ENCODE data around the gene TOR4A. TPM values are rescaled to one million over a fixed set of nuclear protein-coding genes. Genes with fewer than 3 reads are reported as not detected.

Gene TOR4A
- total RNA-seq, 2 experiments from 2014 or later, result 8.1 to 8.2 TPM

DNA sequence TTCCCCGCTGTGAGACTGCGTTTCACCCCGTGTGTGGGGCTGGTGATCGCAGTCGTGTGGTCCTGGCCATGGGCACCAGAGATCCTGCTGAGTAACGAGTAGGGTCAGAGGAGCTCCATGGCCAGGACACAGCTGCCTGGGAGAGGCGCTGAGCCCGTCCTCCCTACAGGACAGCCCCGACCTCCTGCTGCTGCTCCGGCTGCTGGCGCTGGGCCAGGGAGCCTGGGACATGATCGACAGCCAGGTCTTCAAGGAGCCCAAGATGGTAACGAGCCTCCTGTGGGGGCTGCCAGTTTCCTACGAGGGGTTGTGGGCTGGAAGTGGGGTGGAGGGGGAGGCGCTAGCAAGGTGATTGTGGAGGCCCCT is 11.4 kb upstream of the TOR4A start:
- Mint-ChIP-seq H3K4me3 (no peak overlapping the region), H3K9me3 (no peaks in the 10 kb centered on the region), H3K27me3 (no peaks in the 10 kb centered on the region)

DNA sequence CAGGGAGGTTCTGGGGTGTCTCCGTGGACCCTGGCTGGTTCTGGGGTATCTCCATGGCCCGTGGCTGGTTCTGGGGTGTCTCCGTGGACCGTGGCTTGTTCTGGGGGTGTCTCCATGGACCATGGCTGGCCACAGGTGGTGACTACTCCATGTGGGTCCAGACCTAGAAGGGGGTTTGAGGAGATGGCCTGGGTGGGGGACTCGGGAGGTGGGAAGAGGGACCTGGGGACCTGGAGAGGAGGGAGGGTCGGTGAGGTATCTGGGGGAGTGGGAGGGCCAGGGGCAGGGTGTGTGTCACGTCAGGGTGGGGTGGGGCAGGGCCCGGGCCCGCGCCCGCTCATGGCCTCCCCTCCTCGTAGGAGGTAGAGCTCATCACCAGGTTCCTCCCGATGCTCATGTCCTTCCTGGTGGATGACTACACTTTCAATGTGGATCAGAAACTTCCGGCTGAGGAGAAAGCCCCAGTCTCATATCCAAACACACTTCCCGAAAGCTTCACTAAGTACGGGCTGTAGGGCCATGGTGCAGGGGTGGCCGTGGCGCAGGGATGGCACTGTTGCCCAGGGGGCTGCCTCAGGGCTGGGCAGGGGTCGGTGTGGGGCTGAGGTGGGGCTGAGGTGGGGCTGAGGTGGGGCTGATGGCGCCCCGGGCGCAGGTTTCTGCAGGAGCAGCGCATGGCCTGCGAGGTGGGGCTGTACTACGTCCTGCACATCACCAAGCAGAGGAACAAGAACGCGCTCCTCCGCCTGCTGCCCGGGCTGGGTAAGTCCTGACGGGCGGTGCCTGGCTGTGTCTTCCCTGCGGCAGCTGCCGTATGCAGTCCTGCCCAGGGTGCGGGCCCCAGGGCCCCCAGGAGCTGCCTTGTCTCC is 10.7 kb upstream of the TOR4A start:
- DNase-seq, result no peak
- POLR2A ChIA-PET, result no interaction called here
- H3K4me3 Mint-ChIP-seq, result no peak overlapping the region
- H3K4me1 Mint-ChIP-seq, result peaks cover 12% of the 10 kb centered on the region
- no peak for ATAC-seq (ENCODE audit: low read depth)
- no peaks in the 10 kb centered on the region for H3K27me3 Mint-ChIP-seq
- H3K9me3 Mint-ChIP-seq, result no peaks in the 10 kb centered on the region
- peaks cover 21% of the 10 kb centered on the region for H3K36me3 Mint-ChIP-seq
- no peak overlapping the region for H3K27ac Mint-ChIP-seq

More for the DNA sequence above, 11.4 kb upstream of the TOR4A start:
- no peak overlapping the region for H3K27ac Mint-ChIP-seq
- POLR2A ChIA-PET, result no interaction called here
- H3K36me3 Mint-ChIP-seq, result peaks cover 20% of the 10 kb centered on the region
- DNase-seq, result no peak
- no peak for ATAC-seq (ENCODE audit: low read depth)
- peaks cover 8% of the 10 kb centered on the region for H3K4me1 Mint-ChIP-seq

DNA sequence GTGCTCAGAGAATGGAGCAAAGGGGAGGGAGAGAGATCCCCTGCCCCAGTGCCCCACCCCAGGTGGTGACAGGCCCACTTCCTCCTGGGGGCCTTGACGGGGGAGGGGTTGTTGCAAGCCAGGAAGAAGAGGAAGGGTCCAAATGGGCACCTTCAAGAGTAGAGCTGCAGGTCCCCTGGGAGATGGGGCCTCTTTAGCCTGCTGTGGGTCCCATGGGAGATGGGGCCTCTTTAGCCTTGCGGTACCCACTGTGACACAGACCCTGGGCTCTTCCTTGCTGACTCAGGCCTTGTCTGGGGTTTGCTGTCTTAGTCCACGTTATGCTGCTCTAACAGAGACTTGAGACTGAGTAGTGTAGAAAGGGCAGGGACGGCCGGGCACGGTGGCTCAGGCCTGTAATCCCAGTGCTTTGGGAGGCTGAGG is 9.6 kb upstream of the TOR4A start:
- POLR2A ChIA-PET, result no interaction called here
- H3K9me3 Mint-ChIP-seq, result no peaks in the 10 kb centered on the region

DNA sequence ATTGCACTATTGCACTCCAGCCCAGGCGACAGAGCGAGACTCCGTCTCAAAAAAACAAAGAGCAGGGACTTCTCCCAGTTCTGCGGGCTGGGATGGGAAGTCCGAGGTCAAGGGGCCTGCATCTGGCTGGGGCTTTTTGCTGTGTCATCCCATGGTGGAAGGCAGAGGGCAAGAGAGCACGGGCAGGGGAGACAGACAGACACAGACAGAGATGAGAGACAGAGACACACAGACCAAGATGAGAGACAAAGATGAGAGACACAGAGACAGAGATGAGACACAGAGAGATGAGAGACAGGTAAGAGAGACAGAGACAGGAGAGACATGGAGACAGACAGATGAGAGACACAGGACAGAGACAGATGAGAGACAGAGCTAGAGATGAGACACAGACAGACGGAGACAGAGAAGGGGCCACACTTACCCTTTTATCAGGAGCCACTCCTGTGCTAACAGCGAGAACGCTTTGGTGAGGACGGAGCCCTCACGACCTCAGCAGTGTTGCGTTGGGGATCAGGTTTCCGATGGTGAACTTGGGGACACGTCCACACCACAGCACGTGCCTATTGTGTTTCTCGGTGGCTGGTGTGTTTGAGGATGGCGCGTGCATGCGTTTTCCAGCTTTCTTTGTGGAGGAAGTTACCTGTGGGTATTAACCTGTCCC is 8.9 kb upstream of the TOR4A start:
- POLR2A ChIA-PET, result interaction anchor here (0.7 to 1.3 kb wide), 2 partner anchors 13 to 28 kb away, joined by 3 read pairs; partner anchors contain the start of gene TUBB4B
- no peak for ATAC-seq (ENCODE audit: low read depth)
- Mint-ChIP-seq H3K9me3 (no peaks in the 10 kb centered on the region), H3K27me3 (no peaks in the 10 kb centered on the region), H3K27ac (no peak overlapping the region), H3K36me3 (peaks cover 21% of the 10 kb centered on the region), H3K4me1 (peaks cover 12% of the 10 kb centered on the region), H3K4me3 (no peak overlapping the region)
- DNase-seq, result no peak

More for the DNA sequence above, 9.6 kb upstream of the TOR4A start:
- Mint-ChIP-seq H3K4me1 (peaks cover 12% of the 10 kb centered on the region), H3K36me3 (peaks cover 21% of the 10 kb centered on the region), H3K27me3 (no peaks in the 10 kb centered on the region), H3K4me3 (no peak overlapping the region), H3K27ac (no peak overlapping the region)
- DNase-seq, result no peak
- no peak for ATAC-seq (ENCODE audit: low read depth)

DNA sequence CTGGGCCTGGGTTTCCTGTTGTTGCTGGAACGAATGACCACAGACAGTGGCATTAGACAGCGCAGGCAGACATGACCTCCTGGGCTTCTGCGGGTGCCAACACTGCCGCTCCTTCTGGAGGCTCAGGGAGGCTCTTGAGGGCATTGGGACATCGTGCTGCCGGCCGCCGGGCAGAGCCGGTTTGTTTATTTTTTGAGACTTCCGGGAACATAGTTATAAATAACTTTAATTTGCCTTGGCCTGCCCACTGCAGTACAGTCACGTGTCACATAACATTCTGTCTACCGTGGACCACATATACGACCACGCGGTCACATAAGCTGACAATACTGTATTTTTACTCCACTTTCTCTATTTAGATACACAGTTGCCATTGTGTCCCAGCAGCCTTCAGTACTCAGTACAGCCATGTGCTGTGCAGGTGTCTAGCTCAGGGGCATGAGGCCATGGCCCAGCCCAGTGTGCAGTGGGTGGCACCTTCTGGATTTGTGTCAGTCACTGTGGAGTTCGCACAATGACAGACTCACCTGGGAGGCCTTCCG is 8.2 kb upstream of the TOR4A start:
- H3K4me1 Mint-ChIP-seq, result peaks cover 12% of the 10 kb centered on the region
- peaks cover 22% of the 10 kb centered on the region for H3K36me3 Mint-ChIP-seq
- POLR2A ChIA-PET, result interaction anchor here (0.7 to 1.3 kb wide), 3 partner anchors 9 to 29 kb away, joined by 3 read pairs; partner anchors contain the start of genes TOR4A and TUBB4B

DNA sequence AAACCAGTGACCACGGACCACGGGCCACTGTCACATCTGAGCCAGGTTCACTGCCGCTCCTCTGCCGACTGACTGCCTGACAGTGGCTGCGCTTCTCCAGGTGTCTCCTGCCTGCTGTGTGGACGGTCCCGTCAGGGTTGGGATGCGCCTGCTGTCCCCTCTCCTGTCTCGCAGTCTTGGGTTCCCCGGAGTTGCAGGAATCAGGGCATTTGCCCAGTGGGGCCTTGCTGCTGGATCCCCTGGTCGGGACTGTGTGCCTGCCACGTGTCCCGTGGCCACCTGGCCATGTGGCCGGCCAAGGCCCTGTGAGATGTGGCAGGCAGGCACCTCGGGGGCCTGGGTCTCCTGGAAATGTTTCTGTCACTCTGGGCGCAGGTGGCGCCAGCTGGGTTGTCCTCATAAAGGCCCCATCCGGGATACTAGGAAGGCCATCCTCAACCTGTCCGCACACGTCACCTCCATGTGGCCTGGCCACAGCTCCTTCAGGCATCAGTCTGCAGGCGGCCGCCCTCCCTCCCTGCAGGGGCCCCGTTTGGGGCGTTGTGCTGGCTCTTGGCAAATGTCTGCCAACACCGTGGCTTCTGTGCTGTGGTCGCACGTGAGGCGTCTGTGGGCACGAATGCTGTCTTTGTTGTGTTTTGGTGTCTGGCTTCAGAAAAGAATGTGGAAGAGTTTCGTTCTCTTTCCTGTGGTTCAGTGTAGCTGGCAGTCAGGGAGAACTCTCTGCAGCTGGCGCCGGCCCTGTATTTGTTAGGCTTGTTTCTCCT is 6.4 kb upstream of the TOR4A start:
- peak; percentile 60 for DNase-seq
- Mint-ChIP-seq H3K27ac (no peak overlapping the region), H3K27me3 (no peaks in the 10 kb centered on the region), H3K36me3 (peaks cover 24% of the 10 kb centered on the region), H3K9me3 (no peaks in the 10 kb centered on the region), H3K4me1 (peaks cover 13% of the 10 kb centered on the region), H3K4me3 (no peak overlapping the region)
- peak; percentile 48 for ATAC-seq (ENCODE audit: low read depth)
- POLR2A ChIA-PET, result interaction anchor here (0.9 kb wide), 1 partner anchor 30 kb away, joined by 5 read pairs; the partner anchor contains the start of gene TUBB4B

More for the DNA sequence above, 8.2 kb upstream of the TOR4A start:
- Mint-ChIP-seq H3K4me3 (no peak overlapping the region), H3K9me3 (no peaks in the 10 kb centered on the region), H3K27ac (no peak overlapping the region), H3K27me3 (no peaks in the 10 kb centered on the region)
- no peak for ATAC-seq (ENCODE audit: low read depth)
- no peak for DNase-seq

DNA sequence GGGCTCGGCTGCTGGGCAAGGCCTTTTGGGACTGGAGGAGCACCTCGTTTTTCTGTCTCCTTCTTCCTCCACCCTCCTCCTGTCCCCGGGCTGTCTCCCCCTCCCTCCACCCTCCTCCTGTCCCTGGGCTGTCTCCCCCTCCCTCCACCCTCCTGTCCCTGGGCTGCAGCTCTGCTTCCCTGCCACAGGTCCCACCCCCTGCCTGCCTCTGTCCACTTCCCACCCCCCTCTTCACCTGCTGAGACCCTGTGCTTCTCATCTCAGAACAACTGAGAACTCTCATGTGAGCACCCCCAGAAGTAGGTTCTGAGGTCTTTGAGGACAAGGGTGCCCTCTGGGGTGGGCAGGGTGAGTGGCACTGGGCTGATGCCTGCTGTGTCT is 5.8 kb upstream of the TOR4A start:
- ATAC-seq (ENCODE audit: low read depth) (no peak), DNase-seq (no peak)
- no peaks in the 10 kb centered on the region for H3K27me3 Mint-ChIP-seq
- no peak overlapping the region for H3K27ac Mint-ChIP-seq
- POLR2A ChIA-PET, result interaction anchor here (0.9 kb wide), 1 partner anchor 31 kb away, joined by 5 read pairs; the partner anchor contains the start of gene TUBB4B
- H3K36me3 Mint-ChIP-seq, result peaks cover 24% of the 10 kb centered on the region
- H3K4me1 Mint-ChIP-seq, result peaks cover 13% of the 10 kb centered on the region
- no peak overlapping the region for H3K4me3 Mint-ChIP-seq
- no peaks in the 10 kb centered on the region for H3K9me3 Mint-ChIP-seq

DNA sequence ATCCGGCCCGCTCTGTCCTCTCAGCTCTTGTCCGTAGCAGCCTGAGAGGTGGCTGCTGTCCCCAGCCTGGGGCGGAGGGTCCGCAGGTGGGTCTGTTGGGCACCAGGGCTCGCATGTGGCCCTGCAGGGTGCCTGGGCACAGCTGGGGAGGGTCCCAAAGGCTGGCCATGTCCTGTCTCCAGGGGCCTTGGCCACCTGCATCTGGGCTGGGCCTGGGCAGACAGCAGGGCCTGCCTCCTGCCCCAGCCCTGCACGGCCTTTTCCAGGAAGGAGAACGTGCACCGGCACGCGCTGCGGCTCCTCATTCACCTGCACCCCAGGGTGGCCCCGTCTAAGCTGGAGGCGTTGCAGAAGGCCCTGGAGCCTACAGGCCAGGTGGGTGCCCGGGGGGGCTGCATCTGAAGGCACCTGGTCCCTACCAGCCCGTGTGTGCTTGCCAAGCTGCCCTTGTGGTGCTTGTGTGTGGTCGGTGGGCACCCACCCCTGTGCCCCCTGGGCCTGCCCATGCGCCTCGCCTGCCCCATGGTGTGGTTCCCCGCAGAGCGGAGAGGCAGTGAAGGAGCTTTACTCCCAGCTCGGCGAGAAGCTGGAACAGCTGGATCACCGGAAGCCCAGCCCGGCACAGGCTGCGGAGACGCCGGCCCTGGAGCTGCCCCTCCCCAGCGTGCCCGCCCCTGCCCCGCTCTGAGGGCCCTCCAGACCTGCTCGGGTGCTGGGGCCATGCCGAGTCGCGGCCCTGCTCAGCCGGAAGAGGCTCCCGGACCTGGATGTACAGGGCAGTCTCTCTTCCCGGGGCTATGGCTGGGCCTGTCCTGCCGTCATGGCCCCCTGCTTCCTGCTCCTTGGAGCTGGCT is 5.1 kb upstream of the TOR4A start:
- no peak for ATAC-seq (ENCODE audit: low read depth)
- DNase-seq, result no peak
- no peaks in the 10 kb centered on the region for H3K27me3 Mint-ChIP-seq
- peaks cover 22% of the 10 kb centered on the region for H3K36me3 Mint-ChIP-seq
- H3K4me1 Mint-ChIP-seq, result peaks cover 13% of the 10 kb centered on the region
- no peaks in the 10 kb centered on the region for H3K9me3 Mint-ChIP-seq
- POLR2A ChIA-PET, result interaction anchor here (0.8 to 1.5 kb wide), 3 partner anchors 10 to 32 kb away, joined by 3 to 5 read pairs (median 4); partner anchors contain the start of gene TUBB4B
- H3K4me3 Mint-ChIP-seq, result no peak overlapping the region
- H3K27ac Mint-ChIP-seq, result no peak overlapping the region

DNA sequence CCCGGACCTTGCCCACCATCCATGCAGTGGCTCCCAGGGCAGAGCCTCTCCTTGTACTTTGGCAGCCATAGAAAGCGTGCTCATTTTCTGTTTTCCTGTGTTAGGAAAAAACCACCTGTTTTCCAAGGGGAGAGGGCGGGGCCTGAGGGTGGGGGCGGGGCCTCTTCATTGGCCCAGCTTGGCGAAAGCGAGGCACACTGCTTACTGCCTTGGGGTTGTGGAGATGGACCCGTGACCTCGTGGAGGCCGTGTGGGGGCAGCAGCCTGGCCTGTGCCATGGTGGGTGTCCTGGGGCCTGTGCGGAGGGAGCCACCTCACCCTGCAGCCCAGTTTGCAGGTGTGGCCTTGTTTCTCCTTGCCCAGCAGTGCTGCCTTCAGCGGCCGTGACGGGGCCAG is 4.4 kb upstream of the TOR4A start:
- ATAC-seq (ENCODE audit: low read depth) (no peak), DNase-seq (no peak)
- Mint-ChIP-seq H3K27ac (no peak overlapping the region), H3K4me1 (peaks cover 9% of the 10 kb centered on the region), H3K27me3 (no peaks in the 10 kb centered on the region), H3K9me3 (no peaks in the 10 kb centered on the region), H3K4me3 (no peak overlapping the region), H3K36me3 (peaks cover 22% of the 10 kb centered on the region)
- POLR2A ChIA-PET, result interaction anchor here (0.8 to 1.5 kb wide), 2 partner anchors 10 to 32 kb away, joined by 3 to 4 read pairs; partner anchors contain the start of gene TUBB4B

DNA sequence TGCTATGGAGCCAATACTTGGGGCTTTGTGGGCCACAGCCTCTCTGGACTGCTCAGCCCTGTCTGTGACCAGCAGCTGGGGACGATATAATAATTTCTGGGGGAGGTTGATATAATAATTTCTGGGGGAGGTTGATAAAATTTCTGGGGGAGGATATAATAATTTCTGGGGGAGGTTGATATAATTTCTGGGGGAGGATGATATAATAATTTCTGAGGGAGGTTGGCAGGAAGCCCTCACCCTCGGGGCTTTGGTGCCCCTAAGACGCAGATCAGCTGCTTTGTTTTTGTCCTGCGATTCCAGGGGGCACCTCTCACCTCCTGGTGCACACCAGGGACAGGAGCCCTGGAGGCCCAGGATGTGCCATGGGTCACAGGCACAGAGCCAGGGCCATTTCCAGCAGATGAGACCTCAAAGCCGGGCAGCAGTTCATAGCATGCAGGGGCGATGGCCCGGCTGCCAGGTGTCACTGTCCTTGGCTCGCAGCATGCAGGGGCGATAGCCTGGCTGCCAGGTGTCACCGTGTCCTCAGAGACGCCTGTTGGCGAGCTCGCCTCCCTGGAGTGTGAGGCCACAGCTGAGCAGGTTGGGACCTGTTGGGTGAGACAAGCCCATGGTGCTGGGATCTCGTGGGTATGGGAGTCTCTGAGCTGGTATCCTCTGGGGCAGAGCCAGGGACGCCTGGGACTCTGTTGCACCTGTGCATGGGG is 3.8 kb upstream of the TOR4A start:
- ATAC-seq (ENCODE audit: low read depth) (no peak), DNase-seq (peak; percentile 32)
- peaks cover 16% of the 10 kb centered on the region for H3K36me3 Mint-ChIP-seq
- H3K9me3 Mint-ChIP-seq, result no peaks in the 10 kb centered on the region
- H3K27ac Mint-ChIP-seq, result no peak overlapping the region
- H3K4me3 Mint-ChIP-seq, result no peak overlapping the region
- H3K27me3 Mint-ChIP-seq, result no peaks in the 10 kb centered on the region
- peaks cover 7% of the 10 kb centered on the region for H3K4me1 Mint-ChIP-seq
- POLR2A ChIA-PET, result interaction anchor here (1.5 kb wide), 1 partner anchor 33 kb away, joined by 3 read pairs; the partner anchor contains the start of gene TUBB4B

DNA sequence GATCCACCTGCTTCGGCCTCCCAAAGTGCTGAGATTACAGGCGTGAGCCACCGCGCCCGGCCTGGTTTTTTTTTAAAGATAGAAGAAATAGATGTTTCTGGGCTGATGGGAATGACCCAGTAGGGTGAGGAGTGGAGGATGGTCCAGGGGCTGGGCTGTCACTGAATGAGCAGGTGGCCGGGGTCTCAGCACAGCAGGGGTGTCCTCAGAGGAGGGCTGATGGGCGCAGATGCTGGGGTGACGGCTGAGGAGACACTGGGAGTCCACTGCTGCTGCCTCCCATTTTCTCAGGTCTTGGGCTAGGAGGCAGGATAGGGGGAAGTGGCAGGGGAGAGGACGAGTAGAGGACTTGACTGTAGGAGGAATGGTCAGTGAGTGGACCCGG is 2.3 kb upstream of the TOR4A start:
- POLR2A ChIA-PET, result no interaction called here
- ATAC-seq (ENCODE audit: low read depth), result no peak

More for the DNA sequence above, 2.3 kb upstream of the TOR4A start:
- Mint-ChIP-seq H3K36me3 (peaks cover 11% of the 10 kb centered on the region), H3K9me3 (no peaks in the 10 kb centered on the region), H3K4me3 (no peak overlapping the region), H3K27me3 (no peaks in the 10 kb centered on the region), H3K4me1 (peaks cover 7% of the 10 kb centered on the region), H3K27ac (peak overlapping the region; percentile 10)
- DNase-seq, result no peak

All from activated naive CD8-positive, alpha-beta T cell treated with anti-CD3 and anti-CD28 coated beads, Interleukin-2, amount 10 ng/mL, durations not matched to agents 7 days and 5 days (primary cell).